GM12878 (cell line): Measurements from ENCODE around the gene SIGLEC6.

ENCODE experiments used
- BRCA1 ChIP-seq: IDR thresholded peaks from 2 replicates; pipeline ENCODE4 v1.6.1; 2011; ENCODE audit warnings: low read depth, low read length, improper control_type of control experiment
- ZBTB11 ChIP-seq: fragments of 450-650 bp; formaldehyde crosslinking; IDR thresholded peaks from 2 replicates; pipeline ENCODE4 v1.5.0; 2022; ENCODE audit warnings: mild to moderate bottlenecking, missing genetic modification characterization

- TF ChIP-seq BRCA1 (no peak), ZBTB11 (no peak)
Measured at GRCh38 chr19:51467864-51468544, 63.5 kb downstream of the SIGLEC6 start.
